SK-N-SH treated with all-trans-retinoic acid at 6 μM for 48 hours (cell line): ENCODE data around the gene HAP1.

Experiments used
- ARNTL ChIP-seq: fragments of 450-650 bp; formaldehyde crosslinking; IDR thresholded peaks from 2 replicates; pipeline ENCODE4 v1.5.0; 2020; ENCODE audit warnings: low read depth, mild to moderate bottlenecking, moderate library complexity, borderline replicate concordance
- BACH2 ChIP-seq: fragments of 250-450 bp; sonication (Bioruptor Pico); IDR thresholded peaks from 2 replicates; pipeline ENCODE4 v1.9.0; 2021; ENCODE audit warnings: mild to moderate bottlenecking, borderline replicate concordance
- CSDC2 ChIP-seq: fragments of 250-450 bp; sonication (Bioruptor Pico); IDR thresholded peaks from 2 replicates; pipeline ENCODE4 v1.5.0; 2020; ENCODE audit warnings: mild to moderate bottlenecking, moderate library complexity
- CSRNP3 ChIP-seq: fragments of 250-450 bp; sonication (Bioruptor Pico); IDR thresholded peaks from 2 replicates; pipeline ENCODE4 v1.5.1; 2021; ENCODE audit warnings: mild to moderate bottlenecking, moderate library complexity
- ESRRG ChIP-seq: fragments of 250-450 bp; sonication (Bioruptor Pico); IDR thresholded peaks from 2 replicates; pipeline ENCODE4 v1.6.1; 2021; ENCODE audit warnings: mild to moderate bottlenecking
- OSR1 ChIP-seq: fragments of 250-450 bp; sonication (Bioruptor Pico); IDR thresholded peaks from 2 replicates; pipeline ENCODE4 v1.8.0; 2022; ENCODE audit warnings: moderate library complexity, mild to moderate bottlenecking, inconsistent platforms
- ZC3H10 ChIP-seq: fragments of 250-450 bp; sonication (Bioruptor Pico); IDR thresholded peaks from 2 replicates; pipeline ENCODE4 v1.5.1; 2021; ENCODE audit warnings: mild to moderate bottlenecking, moderate library complexity
- ZNF565 ChIP-seq: fragments of 450-650 bp; formaldehyde crosslinking; conservative IDR thresholded peaks from 2 replicates; pipeline ENCODE4 v1.5.0; 2020; ENCODE audit warnings: low read depth, mild to moderate bottlenecking, moderate library complexity
- ZNF70 ChIP-seq: fragments of 450-650 bp; formaldehyde crosslinking; IDR thresholded peaks from 2 replicates; pipeline ENCODE4 v1.5.0; 2020; ENCODE audit warnings: mild to moderate bottlenecking, moderate library complexity
- ZNF8 ChIP-seq: fragments of 450-650 bp; formaldehyde crosslinking; IDR thresholded peaks from 2 replicates; pipeline ENCODE4 v1.5.0; 2020; ENCODE audit warnings: mild to moderate bottlenecking, moderate library complexity
- TF ChIP-seq, protein P1 (sequence below): fragments of 250-450 bp; sonication (Bioruptor Pico); IDR thresholded peaks from 2 replicates; pipeline ENCODE4 v1.5.0; 2020; ENCODE audit warnings: mild to moderate bottlenecking, moderate library complexity
- TF ChIP-seq, protein P2 (sequence below): fragments of 250-450 bp; sonication (Bioruptor Pico); IDR thresholded peaks from 2 replicates; pipeline ENCODE4 v1.8.0; 2020; ENCODE audit warnings: mild to moderate bottlenecking, moderate library complexity, borderline replicate concordance

GRCh38 chr17:41711669-41712400, 22.6 kb downstream of the HAP1 start, which contains the start of gene GAST:
- TF ChIP-seq ESRRG (CRISPR knock-in tag), result no peak
- no peak for TF ChIP-seq ZC3H10 (CRISPR knock-in tag)
- TF ChIP-seq CSDC2 (CRISPR knock-in tag), result no peak
- TF ChIP-seq ZNF70 (CRISPR knock-in tag), result no peak
- no peak for TF ChIP-seq ARNTL (CRISPR knock-in tag)
- TF ChIP-seq BACH2, result no peak
- TF ChIP-seq CSRNP3 (CRISPR knock-in tag), result no peak
- TF ChIP-seq ZNF565 (CRISPR knock-in tag), result no peak
- TF ChIP-seq OSR1 (CRISPR knock-in tag), result no peak
- TF ChIP-seq, protein P1, sequence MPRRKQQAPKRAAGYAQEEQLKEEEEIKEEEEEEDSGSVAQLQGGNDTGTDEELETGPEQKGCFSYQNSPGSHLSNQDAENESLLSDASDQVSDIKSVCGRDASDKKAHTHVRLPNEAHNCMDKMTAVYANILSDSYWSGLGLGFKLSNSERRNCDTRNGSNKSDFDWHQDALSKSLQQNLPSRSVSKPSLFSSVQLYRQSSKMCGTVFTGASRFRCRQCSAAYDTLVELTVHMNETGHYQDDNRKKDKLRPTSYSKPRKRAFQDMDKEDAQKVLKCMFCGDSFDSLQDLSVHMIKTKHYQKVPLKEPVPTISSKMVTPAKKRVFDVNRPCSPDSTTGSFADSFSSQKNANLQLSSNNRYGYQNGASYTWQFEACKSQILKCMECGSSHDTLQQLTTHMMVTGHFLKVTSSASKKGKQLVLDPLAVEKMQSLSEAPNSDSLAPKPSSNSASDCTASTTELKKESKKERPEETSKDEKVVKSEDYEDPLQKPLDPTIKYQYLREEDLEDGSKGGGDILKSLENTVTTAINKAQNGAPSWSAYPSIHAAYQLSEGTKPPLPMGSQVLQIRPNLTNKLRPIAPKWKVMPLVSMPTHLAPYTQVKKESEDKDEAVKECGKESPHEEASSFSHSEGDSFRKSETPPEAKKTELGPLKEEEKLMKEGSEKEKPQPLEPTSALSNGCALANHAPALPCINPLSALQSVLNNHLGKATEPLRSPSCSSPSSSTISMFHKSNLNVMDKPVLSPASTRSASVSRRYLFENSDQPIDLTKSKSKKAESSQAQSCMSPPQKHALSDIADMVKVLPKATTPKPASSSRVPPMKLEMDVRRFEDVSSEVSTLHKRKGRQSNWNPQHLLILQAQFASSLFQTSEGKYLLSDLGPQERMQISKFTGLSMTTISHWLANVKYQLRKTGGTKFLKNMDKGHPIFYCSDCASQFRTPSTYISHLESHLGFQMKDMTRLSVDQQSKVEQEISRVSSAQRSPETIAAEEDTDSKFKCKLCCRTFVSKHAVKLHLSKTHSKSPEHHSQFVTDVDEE (CRISPR knock-in tag), result no peak
- TF ChIP-seq, protein P2, sequence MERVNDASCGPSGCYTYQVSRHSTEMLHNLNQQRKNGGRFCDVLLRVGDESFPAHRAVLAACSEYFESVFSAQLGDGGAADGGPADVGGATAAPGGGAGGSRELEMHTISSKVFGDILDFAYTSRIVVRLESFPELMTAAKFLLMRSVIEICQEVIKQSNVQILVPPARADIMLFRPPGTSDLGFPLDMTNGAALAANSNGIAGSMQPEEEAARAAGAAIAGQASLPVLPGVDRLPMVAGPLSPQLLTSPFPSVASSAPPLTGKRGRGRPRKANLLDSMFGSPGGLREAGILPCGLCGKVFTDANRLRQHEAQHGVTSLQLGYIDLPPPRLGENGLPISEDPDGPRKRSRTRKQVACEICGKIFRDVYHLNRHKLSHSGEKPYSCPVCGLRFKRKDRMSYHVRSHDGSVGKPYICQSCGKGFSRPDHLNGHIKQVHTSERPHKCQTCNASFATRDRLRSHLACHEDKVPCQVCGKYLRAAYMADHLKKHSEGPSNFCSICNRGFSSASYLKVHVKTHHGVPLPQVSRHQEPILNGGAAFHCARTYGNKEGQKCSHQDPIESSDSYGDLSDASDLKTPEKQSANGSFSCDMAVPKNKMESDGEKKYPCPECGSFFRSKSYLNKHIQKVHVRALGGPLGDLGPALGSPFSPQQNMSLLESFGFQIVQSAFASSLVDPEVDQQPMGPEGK, result no peak
- no peak for TF ChIP-seq ZNF8
